CD4-positive, alpha-beta T cell (primary cell): ENCODE measurements around the gene DOCK4. TPM values are rescaled to one million over a fixed set of nuclear protein-coding genes. Genes with fewer than 3 reads are reported as not detected.

Experiments used
- ATAC-seq: fragments of 200-7000 bp; cut with Tn5 transposase; one replicate; pipeline ENCODE4 v1.10.0; 2022; ENCODE audit warnings: mild to moderate bottlenecking; ENCODE audit not compliant: poor library complexity
- CTCF ChIA-PET: fragments of 350-600 bp; sonication (Branson Sonifier 250); formaldehyde crosslinking; loops from one replicate; lab custom pipeline; 2021; ENCODE audit warnings: antibody characterized with exemption, inconsistent platforms; lab: Charles Lee
- POLR2A ChIA-PET: fragments of 350-600 bp; sonication (Branson Sonifier 250); formaldehyde crosslinking; loops from one replicate; lab custom pipeline; 2021; ENCODE audit warnings: antibody characterized with exemption, inconsistent platforms; lab: Charles Lee
- DNase-seq, 14 experiments: peaks; one replicate each; pipeline ENCODE4 v3.0.0-alpha.2; 2013 to 2020; ENCODE audit warnings: mixed read lengths in 2 of 14
- H3K27ac ChIP-seq, 2 donors: one replicate each; pipeline versions ENCODE4 v1.5.1 to v1.7.0; 2013; ENCODE audit warnings: low read length in 2 of 2, low read depth in 1 of 2, mild to moderate bottlenecking in 1 of 2
- H3K27me3 ChIP-seq, 2 experiments: 1 replicate in 1 of 2; 2 replicates in 1 of 2; pipeline versions ENCODE4 v1.6.1 to v1.7.0; 2013; ENCODE audit warnings: low read length in 2 of 2, control low read depth in 1 of 2, mild to moderate bottlenecking in 1 of 2, moderate library complexity in 1 of 2; ENCODE audit not compliant: insufficient read depth in 2 of 2, control insufficient read depth in 1 of 2
- H3K36me3 ChIP-seq: one replicate; pipeline ENCODE4 v1.6.1; 2013; ENCODE audit warnings: low read length, control low read depth; ENCODE audit not compliant: insufficient read depth
- H3K4me1 ChIP-seq: one replicate; pipeline ENCODE4 v1.6.1; 2013; ENCODE audit warnings: low read length, control low read depth; ENCODE audit not compliant: insufficient read depth
- H3K4me3 ChIP-seq: one replicate; pipeline ENCODE4 v1.5.1; 2013; ENCODE audit warnings: mild to moderate bottlenecking, low read length, moderate library complexity
- H3K9me3 ChIP-seq, 2 experiments: 1 replicate in 1 of 2; 2 replicates in 1 of 2; pipeline versions ENCODE4 v1.6.1 to v1.7.0; 2013; ENCODE audit warnings: low read length in 2 of 2, mild to moderate bottlenecking in 2 of 2, control low read depth in 1 of 2, moderate library complexity in 1 of 2; ENCODE audit not compliant: control insufficient read depth in 1 of 2, insufficient read depth in 1 of 2
- H3K27ac Mint-ChIP-seq: one replicate; pipeline ENCODE4 v1.8.0; 2020; ENCODE audit warnings: mixed read lengths
- H3K27me3 Mint-ChIP-seq: one replicate; pipeline ENCODE4 v1.8.0; 2021; ENCODE audit warnings: mixed read lengths
- H3K36me3 Mint-ChIP-seq: one replicate; pipeline ENCODE4 v1.8.0; 2021; ENCODE audit warnings: low read depth, mixed read lengths
- H3K4me1 Mint-ChIP-seq: one replicate; pipeline ENCODE4 v1.8.0; 2021; ENCODE audit warnings: low read depth, mixed read lengths
- H3K4me3 Mint-ChIP-seq: one replicate; pipeline ENCODE4 v1.8.0; 2020; ENCODE audit warnings: mild to moderate bottlenecking, mixed read lengths
- H3K9me3 Mint-ChIP-seq: one replicate; pipeline ENCODE4 v1.8.0; 2020; ENCODE audit warnings: mixed read lengths
- intact Hi-C, 2 experiments: fragments of 100-400 bp; cut with DNase I in 1 of 2; cut with micrococcal nuclease in 1 of 2; formaldehyde crosslinking; loops; one replicate each; pipeline versions ENCODE4 v1.15.1 to v1.9.0; 2023 to 2025; cut with DNase I, micrococcal nuclease
- total RNA-seq, 174 experiments: library from RNA in 2 of 174; stranded (reverse) in 2 of 174; gene quantifications; one replicate each; pipeline ENCODE4 v1.2.3 and lab custom pipeline; 2021 to 2026
- TF ChIP-seq, protein P1 (sequence below): fragments of 200-600 bp; IDR thresholded peaks from one replicate; pipeline ENCODE4 v1.8.0; 2022; ENCODE audit warnings: antibody characterized with exemption, mild to moderate bottlenecking

The DOCK4 gene
- total RNA-seq, 2 experiments from 2014 or later = 0.31 to 0.38 TPM

DNA sequence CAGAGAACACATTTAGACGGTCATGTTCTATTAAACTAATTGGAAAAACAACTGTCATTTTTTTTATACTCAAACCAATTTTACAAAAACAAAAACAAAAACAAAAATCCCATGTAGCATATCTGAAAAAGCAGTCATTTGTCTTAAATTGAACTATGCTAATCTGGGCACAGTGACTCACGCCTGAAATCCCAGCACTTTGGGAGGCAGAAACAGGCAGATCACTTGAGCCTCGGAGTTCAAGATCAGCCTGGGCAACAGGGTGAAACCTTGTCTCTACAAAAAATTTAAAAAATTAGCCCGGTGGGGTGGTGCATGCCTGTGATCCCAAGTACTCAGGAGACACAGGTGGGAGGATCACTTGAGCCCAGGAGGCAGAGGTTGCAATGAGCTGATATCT is 253.4 kb downstream of the DOCK4 start:
- intact Hi-C loops = loop anchor here in 1 of 2 experiments (1.0 kb wide), 1 partner anchor 26 kb away; no protein-coding TSS in a partner anchor
- TF ChIP-seq, protein P1, sequence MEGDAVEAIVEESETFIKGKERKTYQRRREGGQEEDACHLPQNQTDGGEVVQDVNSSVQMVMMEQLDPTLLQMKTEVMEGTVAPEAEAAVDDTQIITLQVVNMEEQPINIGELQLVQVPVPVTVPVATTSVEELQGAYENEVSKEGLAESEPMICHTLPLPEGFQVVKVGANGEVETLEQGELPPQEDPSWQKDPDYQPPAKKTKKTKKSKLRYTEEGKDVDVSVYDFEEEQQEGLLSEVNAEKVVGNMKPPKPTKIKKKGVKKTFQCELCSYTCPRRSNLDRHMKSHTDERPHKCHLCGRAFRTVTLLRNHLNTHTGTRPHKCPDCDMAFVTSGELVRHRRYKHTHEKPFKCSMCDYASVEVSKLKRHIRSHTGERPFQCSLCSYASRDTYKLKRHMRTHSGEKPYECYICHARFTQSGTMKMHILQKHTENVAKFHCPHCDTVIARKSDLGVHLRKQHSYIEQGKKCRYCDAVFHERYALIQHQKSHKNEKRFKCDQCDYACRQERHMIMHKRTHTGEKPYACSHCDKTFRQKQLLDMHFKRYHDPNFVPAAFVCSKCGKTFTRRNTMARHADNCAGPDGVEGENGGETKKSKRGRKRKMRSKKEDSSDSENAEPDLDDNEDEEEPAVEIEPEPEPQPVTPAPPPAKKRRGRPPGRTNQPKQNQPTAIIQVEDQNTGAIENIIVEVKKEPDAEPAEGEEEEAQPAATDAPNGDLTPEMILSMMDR = no peak

GRCh38 chr7:111951052-111951451 is 255.1 kb downstream of the DOCK4 start:
- H3K9me3 Mint-ChIP-seq = no peaks in the 10 kb centered on the region
- ATAC-seq (no peak), DNase-seq (no peak)
- Histone ChIP-seq H3K4me1 (no peaks in the 10 kb centered on the region), H3K4me3 (no peak overlapping the region), H3K27ac (no peak overlapping the region), H3K9me3 (peaks cover 0 to 3% of the 10 kb centered on the region in 2 experiments), H3K27me3 (no peaks in the 10 kb centered on the region), H3K36me3 (no peaks in the 10 kb centered on the region)
- no peak overlapping the region for H3K4me3 Mint-ChIP-seq
- H3K27ac Mint-ChIP-seq = no peak overlapping the region
- no peaks in the 10 kb centered on the region for H3K27me3 Mint-ChIP-seq
- POLR2A ChIA-PET = no interaction called here
- H3K4me1 Mint-ChIP-seq = no peaks in the 10 kb centered on the region
- no peaks in the 10 kb centered on the region for H3K36me3 Mint-ChIP-seq
- intact Hi-C loops = no loop called here
- TF ChIP-seq, protein P1 = no peak
- CTCF ChIA-PET = no interaction called here

More for the DNA sequence above, 253.4 kb downstream of the DOCK4 start:
- no peaks in the 10 kb centered on the region for H3K4me1 Mint-ChIP-seq
- Histone ChIP-seq H3K4me1 (no peaks in the 10 kb centered on the region), H3K27me3 (no peaks in the 10 kb centered on the region), H3K9me3 (peaks cover 0 to 3% of the 10 kb centered on the region in 2 experiments), H3K4me3 (no peak overlapping the region), H3K27ac (no peak overlapping the region), H3K36me3 (no peaks in the 10 kb centered on the region)
- DNase-seq = no peak
- ChIA-PET POLR2A (no interaction called here), CTCF (no interaction called here)
- no peak overlapping the region for H3K27ac Mint-ChIP-seq
- ATAC-seq = no peak
- no peak overlapping the region for H3K4me3 Mint-ChIP-seq
- H3K36me3 Mint-ChIP-seq = no peaks in the 10 kb centered on the region
- no peaks in the 10 kb centered on the region for H3K27me3 Mint-ChIP-seq
- H3K9me3 Mint-ChIP-seq = no peaks in the 10 kb centered on the region

DNA sequence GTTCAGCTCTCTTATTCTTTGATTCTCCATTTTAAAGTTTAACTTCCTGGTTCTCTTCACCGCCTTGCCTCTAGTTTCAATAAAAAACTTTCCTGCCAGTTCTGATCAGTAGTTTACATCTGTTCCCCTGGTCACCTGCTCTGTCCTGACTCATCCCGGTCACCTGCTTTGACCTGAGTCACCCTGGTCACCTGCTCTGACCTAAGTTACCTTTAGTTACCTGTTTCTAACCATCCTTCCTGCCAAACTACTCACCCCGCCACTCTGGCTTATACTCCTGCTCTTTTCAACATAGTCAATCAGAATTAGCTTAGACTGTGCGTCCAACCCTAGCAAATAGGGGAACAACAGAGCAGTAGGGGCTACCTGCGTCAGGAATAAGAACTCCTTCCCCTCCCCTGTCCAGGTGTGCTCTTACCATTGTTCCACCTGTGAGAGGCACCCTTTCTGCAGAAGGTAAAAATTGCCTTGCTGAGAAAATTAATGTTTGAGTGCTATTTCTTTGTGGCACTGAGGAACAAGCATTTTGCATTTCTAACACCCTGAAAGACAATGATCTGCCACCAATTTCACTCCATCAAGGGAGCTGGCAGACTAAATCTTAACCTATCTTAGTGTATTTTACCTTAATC is 263.6 kb downstream of the DOCK4 start:
- ATAC-seq (no peak), DNase-seq (no peak)
- H3K4me3 Mint-ChIP-seq = no peak overlapping the region
- no peaks in the 10 kb centered on the region for H3K27me3 Mint-ChIP-seq
- H3K4me1 ChIP-seq = no peaks in the 10 kb centered on the region
- no peak overlapping the region for H3K27ac Mint-ChIP-seq
- H3K4me3 ChIP-seq = no peak overlapping the region
- peaks cover 8% of the 10 kb centered on the region for H3K9me3 Mint-ChIP-seq
- ChIA-PET POLR2A (no interaction called here), CTCF (no interaction called here)
- no peak overlapping the region for H3K27ac ChIP-seq
- intact Hi-C loops = no loop called here
- H3K36me3 Mint-ChIP-seq = no peaks in the 10 kb centered on the region
- peaks cover 5 to 18% of the 10 kb centered on the region in 2 experiments for H3K9me3 ChIP-seq
- TF ChIP-seq, protein P1 = no peak
- no peaks in the 10 kb centered on the region for H3K27me3 ChIP-seq
- H3K36me3 ChIP-seq = no peaks in the 10 kb centered on the region
- no peaks in the 10 kb centered on the region for H3K4me1 Mint-ChIP-seq
